HT-29 (cell line): ENCODE measurements around the gene R3HDM1. TPM values are rescaled to one million over a fixed set of nuclear protein-coding genes. Genes with fewer than 3 reads are reported as not detected.
"Not testable (repeated sequence)": the region's sequence is repeated elsewhere in the genome, so short reads cannot be mapped to it uniquely, and the experiment has no call there.

Experiments
- DNase-seq: peaks from one replicate; pipeline ENCODE4 v3.0.0-alpha.2; 2015; ENCODE audit warnings: low spot score
- total RNA-seq: library from RNA; depleted of rRNA; stranded (reverse); fragments of >200 nt; shearing (Covaris generic); gene quantifications from 2 replicates; pipeline ENCODE4 v1.2.3, GENCODE V29; 2014

R3HDM1 gene
- total RNA-seq, 1 experiment from 2014 or later = 6.0 TPM

- DNase-seq = peak; percentile 69
These were observed 178.7 kb downstream of the R3HDM1 start for GRCh38 chr2:135709992-135710391.

- DNase-seq = not testable (repeated sequence)
These were observed 183.8 kb downstream of the R3HDM1 start for GRCh38 chr2:135715086-135715485.

- DNase-seq = no peak
These were observed 196.9 kb downstream of the R3HDM1 start for GRCh38 chr2:135728064-135728743.

GRCh38 chr2:135732561-135732960, 201.3 kb downstream of the R3HDM1 start:
- no peak for DNase-seq

GRCh38 chr2:135733045-135733444, 201.8 kb downstream of the R3HDM1 start:
- DNase-seq = no peak

GRCh38 chr2:135736546-135736945, 205.3 kb downstream of the R3HDM1 start:
- DNase-seq = no peak

GRCh38 chr2:135740206-135740605, 208.9 kb downstream of the R3HDM1 start:
- no peak for DNase-seq

GRCh38 chr2:135741043-135741394, 209.7 kb downstream of the R3HDM1 start:
- no peak for DNase-seq

- DNase-seq = peak; percentile 99
These were observed 210.4 kb downstream of the R3HDM1 start, which contains the start of gene UBXN4 for GRCh38 chr2:135741395-135742324. UBXN4 (plus strand) TSS chr2:135741855; CDS start chr2:135741930, 75 bp downstream.

- DNase-seq = peak; percentile 63
These were observed 211.1 kb downstream of the R3HDM1 start for GRCh38 chr2:135742325-135742757.

GRCh38 chr2:135743860-135744259, 212.6 kb downstream of the R3HDM1 start:
- DNase-seq = no peak

GRCh38 chr2:135744760-135745314, 213.6 kb downstream of the R3HDM1 start:
- DNase-seq = peak; percentile 61

GRCh38 chr2:135745545-135745944, 214.3 kb downstream of the R3HDM1 start:
- DNase-seq = no peak

- no peak for DNase-seq
These were observed 224.3 kb downstream of the R3HDM1 start for GRCh38 chr2:135755573-135755972.

- no peak for DNase-seq
These were observed 225.4 kb downstream of the R3HDM1 start for GRCh38 chr2:135756692-135757091.

GRCh38 chr2:135762022-135762421, 230.7 kb downstream of the R3HDM1 start:
- no peak for DNase-seq

- no peak for DNase-seq
These were observed 231.2 kb downstream of the R3HDM1 start for GRCh38 chr2:135762530-135762929.

- no peak for DNase-seq
These were observed 237.6 kb downstream of the R3HDM1 start for GRCh38 chr2:135768863-135769262.

GRCh38 chr2:135773319-135773718, 242.0 kb downstream of the R3HDM1 start:
- no peak for DNase-seq

- no peak for DNase-seq
These were observed 242.6 kb downstream of the R3HDM1 start for GRCh38 chr2:135773917-135774316.
